CD4-positive, CD25-positive, alpha-beta regulatory T cell (primary cell): ENCODE data around the gene ZNF275. TPM values are rescaled to one million over a fixed set of nuclear protein-coding genes. Genes with fewer than 3 reads are reported as not detected.

Source experiments
- ATAC-seq, 2 donors: fragments of 150-1000 bp; cut with Tn5 transposase; one replicate each; pipeline ENCODE4 v1.10.0; 2021; ENCODE audit warnings: low read depth in 2 of 2, moderate number of reproducible peaks in 2 of 2, moderate library complexity in 1 of 2
- DNase-seq, 3 donors: peaks; one replicate each; pipeline versions ENCODE4 v3.0.0 to v3.0.0-alpha.2; 2012 to 2022; ENCODE audit warnings: mixed read lengths in 1 of 3
- H3K27ac ChIP-seq: one replicate; pipeline ENCODE4 v1.7.0; 2013; ENCODE audit warnings: mild to moderate bottlenecking, low read length; ENCODE audit not compliant: insufficient read depth, poor library complexity, severe bottlenecking
- H3K27me3 ChIP-seq: one replicate; pipeline ENCODE4 v1.7.0; 2013; ENCODE audit warnings: low read length; ENCODE audit not compliant: control insufficient read depth, insufficient read depth
- H3K36me3 ChIP-seq: one replicate; pipeline ENCODE4 v1.7.0; 2013; ENCODE audit warnings: mild to moderate bottlenecking, low read length, moderate library complexity; ENCODE audit not compliant: control insufficient read depth, insufficient read depth
- H3K4me1 ChIP-seq: 2 replicates; pipeline ENCODE4 v1.7.0; 2013; ENCODE audit warnings: mild to moderate bottlenecking, low read length; ENCODE audit not compliant: insufficient read depth, control insufficient read depth, poor library complexity, severe bottlenecking
- H3K4me3 ChIP-seq: one replicate; pipeline ENCODE4 v1.7.0; 2013; ENCODE audit warnings: low read depth, mild to moderate bottlenecking, low read length, moderate library complexity
- H3K9me3 ChIP-seq, 2 experiments: 1 replicate in 1 of 2; 2 replicates in 1 of 2; pipeline ENCODE4 v1.7.0; 2013; ENCODE audit warnings: low read length in 2 of 2, mild to moderate bottlenecking in 1 of 2, moderate library complexity in 1 of 2; ENCODE audit not compliant: control insufficient read depth in 2 of 2
- H3K27ac Mint-ChIP-seq, 3 donors: one replicate each; pipeline ENCODE4 v1.8.0; 2020 to 2022; ENCODE audit warnings: mild to moderate bottlenecking in 3 of 3, mixed read lengths in 3 of 3, moderate library complexity in 2 of 3
- H3K27me3 Mint-ChIP-seq: one replicate; pipeline ENCODE4 v1.8.0; 2022; ENCODE audit warnings: mild to moderate bottlenecking, mixed read lengths
- H3K36me3 Mint-ChIP-seq: one replicate; pipeline ENCODE4 v1.8.0; 2020; ENCODE audit warnings: mixed read lengths
- H3K4me1 Mint-ChIP-seq, 4 donors: one replicate each; pipeline ENCODE4 v1.8.0; 2020 to 2022; ENCODE audit warnings: mixed read lengths in 4 of 4, mild to moderate bottlenecking in 1 of 4
- H3K4me3 Mint-ChIP-seq, 4 donors: one replicate each; pipeline ENCODE4 v1.8.0; 2020 to 2022; ENCODE audit warnings: mild to moderate bottlenecking in 4 of 4, mixed read lengths in 4 of 4, moderate library complexity in 3 of 4
- H3K9me3 Mint-ChIP-seq, 7 donors: one replicate each; pipeline ENCODE4 v1.8.0; 2020 to 2022; ENCODE audit warnings: mixed read lengths in 7 of 7, mild to moderate bottlenecking in 3 of 7, moderate library complexity in 2 of 7
- polyA plus RNA-seq, 4 donors: library from polyadenylated mRNA; unstranded; fragments of 300-500 nt; fragmentation: Illumina TruSeq; gene quantifications; one replicate each; pipeline ENCODE4 v1.2.3, GENCODE V29; 2021
- total RNA-seq: library from RNA; stranded (reverse); gene quantifications from one replicate; pipeline ENCODE4 v1.2.3, GENCODE V29; 2022

ZNF275 gene
- total and polyA plus RNA-seq, 5 donors from 2014 or later = 3.8 to 16.1 (median 8.6) TPM

DNA sequence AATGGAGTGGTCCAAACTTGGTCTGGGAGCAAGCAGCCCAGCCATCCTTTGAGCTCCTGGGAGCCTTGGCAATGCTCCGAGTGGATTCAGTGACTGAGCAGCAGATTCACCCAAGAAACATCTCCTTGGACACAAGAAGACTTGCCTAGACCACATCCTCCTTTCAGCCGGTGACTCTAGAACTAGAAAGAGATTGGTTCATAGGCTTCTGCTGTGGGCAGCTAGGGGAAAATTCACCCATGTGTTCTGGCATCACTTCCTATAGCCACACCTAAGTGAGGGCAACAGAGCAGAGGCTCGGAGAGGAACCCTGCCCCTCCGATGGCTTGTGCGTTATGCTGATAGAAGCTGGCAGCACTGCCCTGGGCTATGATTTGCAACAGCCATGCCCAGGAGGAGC, 16.0 kb downstream of the ZNF275 start:
- H3K4me3 ChIP-seq = no peak overlapping the region
- H3K27ac ChIP-seq = no peak overlapping the region
- H3K4me1 Mint-ChIP-seq = peaks cover 0 to 17% (median 2%) of the 10 kb centered on the region in 4 donors
- no peak overlapping the region for H3K4me3 Mint-ChIP-seq
- H3K36me3 ChIP-seq = peaks cover 37% of the 10 kb centered on the region
- H3K27me3 ChIP-seq = no peaks in the 10 kb centered on the region
- ATAC-seq (no peak), DNase-seq (no peak)
- H3K9me3 ChIP-seq = no peaks in the 10 kb centered on the region
- H3K27ac Mint-ChIP-seq = peak overlapping the region in 1 of 3 donors; percentile 43
- H3K9me3 Mint-ChIP-seq = no peaks in the 10 kb centered on the region
- no peaks in the 10 kb centered on the region for H3K4me1 ChIP-seq
- H3K36me3 Mint-ChIP-seq = peaks cover 18% of the 10 kb centered on the region
- no peaks in the 10 kb centered on the region for H3K27me3 Mint-ChIP-seq

DNA sequence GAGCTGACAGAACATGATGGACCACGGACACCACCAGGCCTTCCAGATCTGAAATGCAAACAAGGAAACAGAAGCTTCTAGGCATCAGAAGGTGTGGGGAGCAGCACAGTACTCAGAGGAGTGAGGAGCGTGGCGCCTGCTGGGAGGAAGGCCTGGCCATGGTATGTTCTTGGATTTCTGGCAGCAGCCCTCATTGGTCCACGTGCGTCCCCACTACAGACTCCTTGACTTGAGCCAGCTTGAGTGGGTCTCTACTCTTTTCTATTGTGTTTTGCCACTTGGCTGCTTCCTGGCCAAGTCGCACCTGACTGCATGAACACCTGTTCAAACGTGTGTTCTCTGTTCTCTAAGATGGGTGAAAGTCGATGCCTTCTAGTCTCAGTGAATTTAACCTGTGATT, 18.0 kb downstream of the ZNF275 start:
- Histone ChIP-seq H3K27me3 (no peaks in the 10 kb centered on the region), H3K36me3 (peaks cover 21% of the 10 kb centered on the region), H3K4me3 (no peak overlapping the region), H3K4me1 (no peaks in the 10 kb centered on the region), H3K27ac (no peak overlapping the region), H3K9me3 (no peaks in the 10 kb centered on the region)
- ATAC-seq (no peak), DNase-seq (no peak)
- no peak overlapping the region for H3K4me3 Mint-ChIP-seq
- H3K27me3 Mint-ChIP-seq = no peaks in the 10 kb centered on the region
- H3K9me3 Mint-ChIP-seq = peaks cover 0 to 1% (median 0%) of the 10 kb centered on the region in 7 donors
- H3K4me1 Mint-ChIP-seq = peaks cover 0 to 11% (median 2%) of the 10 kb centered on the region in 4 donors
- peaks cover 17% of the 10 kb centered on the region for H3K36me3 Mint-ChIP-seq
- H3K27ac Mint-ChIP-seq = peak overlapping the region in 2 of 3 donors; percentile 19 to 91

DNA sequence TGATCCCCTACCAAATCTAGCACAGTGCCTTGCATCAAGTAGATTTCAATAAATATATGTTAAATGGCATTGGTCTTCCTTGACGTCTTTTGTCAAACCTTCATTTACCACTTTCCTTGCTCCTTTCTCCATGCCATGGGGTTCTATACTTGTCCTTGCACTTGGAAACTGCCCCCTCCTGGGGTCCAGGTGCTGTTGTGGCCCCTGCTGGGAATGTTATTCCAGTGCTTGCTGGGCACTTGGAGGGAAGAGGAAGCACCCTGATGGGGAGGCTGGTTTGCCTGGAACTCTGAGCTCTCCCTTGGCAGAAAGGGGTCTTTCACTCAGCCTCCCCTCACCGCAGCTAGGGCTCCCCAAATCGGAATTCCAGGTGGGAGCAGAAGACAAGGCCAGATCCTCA, 18.9 kb downstream of the ZNF275 start:
- Mint-ChIP-seq H3K27ac (no peak overlapping the region), H3K4me3 (no peak overlapping the region), H3K9me3 (peaks cover 0 to 5% (median 0%) of the 10 kb centered on the region in 7 donors), H3K36me3 (peaks cover 15% of the 10 kb centered on the region), H3K27me3 (no peaks in the 10 kb centered on the region), H3K4me1 (peaks cover 0 to 11% (median 2%) of the 10 kb centered on the region in 4 donors)
- no peak for ATAC-seq
- Histone ChIP-seq H3K4me3 (no peak overlapping the region), H3K27ac (no peak overlapping the region), H3K9me3 (no peaks in the 10 kb centered on the region), H3K4me1 (no peaks in the 10 kb centered on the region), H3K27me3 (no peaks in the 10 kb centered on the region), H3K36me3 (peaks cover 18% of the 10 kb centered on the region)
- no peak for DNase-seq

DNA sequence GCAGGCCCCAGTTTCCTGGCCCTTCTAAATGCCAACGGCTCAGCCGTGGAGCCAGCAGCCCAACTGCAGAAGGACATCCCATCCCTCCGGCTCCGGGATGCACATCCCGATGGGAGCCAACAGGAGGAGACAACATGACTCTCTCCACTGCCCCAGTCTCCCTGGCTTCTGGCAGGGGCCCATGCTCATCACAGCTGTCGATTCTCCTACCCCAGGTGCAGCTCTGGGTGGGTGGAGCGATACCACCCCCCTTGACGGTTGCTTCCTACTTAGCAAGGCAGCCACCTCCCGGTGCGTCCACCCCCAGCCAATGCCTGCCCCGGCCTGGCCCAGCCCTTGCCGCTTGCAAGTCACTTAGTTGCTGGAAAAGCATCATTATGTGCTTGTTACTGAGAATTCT, 19.5 kb downstream of the ZNF275 start:
- Mint-ChIP-seq H3K9me3 (peaks cover 0 to 8% (median 0%) of the 10 kb centered on the region in 7 donors), H3K4me1 (peaks cover 0 to 11% (median 2%) of the 10 kb centered on the region in 4 donors), H3K36me3 (peaks cover 12% of the 10 kb centered on the region), H3K27ac (no peak overlapping the region), H3K4me3 (no peak overlapping the region), H3K27me3 (no peaks in the 10 kb centered on the region)
- Histone ChIP-seq H3K27me3 (no peaks in the 10 kb centered on the region), H3K36me3 (peaks cover 14% of the 10 kb centered on the region), H3K4me3 (no peak overlapping the region), H3K4me1 (no peaks in the 10 kb centered on the region), H3K9me3 (no peaks in the 10 kb centered on the region), H3K27ac (no peak overlapping the region)
- DNase-seq (no peak), ATAC-seq (no peak)

DNA sequence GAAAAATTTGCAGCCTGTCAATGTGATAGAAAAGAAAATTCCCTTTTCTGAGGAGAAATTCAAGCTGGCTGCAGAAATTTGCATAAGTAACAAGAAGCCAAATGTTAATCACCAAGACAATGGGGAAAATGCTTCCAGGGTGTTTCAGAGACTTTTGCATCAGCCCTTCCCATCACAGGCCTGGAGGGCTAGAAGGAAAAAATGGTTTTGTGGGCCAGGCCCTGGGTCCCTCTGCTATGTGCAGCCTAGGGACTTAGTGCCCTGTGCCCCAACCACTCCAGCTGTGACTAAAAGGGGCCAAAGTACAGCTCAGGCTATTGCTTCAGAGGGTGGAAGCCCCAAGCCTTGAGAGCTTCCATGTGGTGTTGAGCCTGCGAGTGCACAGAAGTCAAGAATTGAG, 23.9 kb downstream of the ZNF275 start:
- H3K4me3 Mint-ChIP-seq = no peak overlapping the region
- H3K27me3 Mint-ChIP-seq = no peaks in the 10 kb centered on the region
- H3K4me3 ChIP-seq = no peak overlapping the region
- no peaks in the 10 kb centered on the region for H3K36me3 ChIP-seq
- no peaks in the 10 kb centered on the region for H3K4me1 ChIP-seq
- H3K27ac Mint-ChIP-seq = no peak overlapping the region
- no peak overlapping the region for H3K27ac ChIP-seq
- H3K4me1 Mint-ChIP-seq = peaks cover 0 to 2% (median 0%) of the 10 kb centered on the region in 4 donors
- H3K27me3 ChIP-seq = no peaks in the 10 kb centered on the region
- ATAC-seq (no peak), DNase-seq (no peak)
- peaks cover 0 to 20% (median 3%) of the 10 kb centered on the region in 7 donors for H3K9me3 Mint-ChIP-seq
- no peaks in the 10 kb centered on the region for H3K36me3 Mint-ChIP-seq
- no peaks in the 10 kb centered on the region for H3K9me3 ChIP-seq

DNA sequence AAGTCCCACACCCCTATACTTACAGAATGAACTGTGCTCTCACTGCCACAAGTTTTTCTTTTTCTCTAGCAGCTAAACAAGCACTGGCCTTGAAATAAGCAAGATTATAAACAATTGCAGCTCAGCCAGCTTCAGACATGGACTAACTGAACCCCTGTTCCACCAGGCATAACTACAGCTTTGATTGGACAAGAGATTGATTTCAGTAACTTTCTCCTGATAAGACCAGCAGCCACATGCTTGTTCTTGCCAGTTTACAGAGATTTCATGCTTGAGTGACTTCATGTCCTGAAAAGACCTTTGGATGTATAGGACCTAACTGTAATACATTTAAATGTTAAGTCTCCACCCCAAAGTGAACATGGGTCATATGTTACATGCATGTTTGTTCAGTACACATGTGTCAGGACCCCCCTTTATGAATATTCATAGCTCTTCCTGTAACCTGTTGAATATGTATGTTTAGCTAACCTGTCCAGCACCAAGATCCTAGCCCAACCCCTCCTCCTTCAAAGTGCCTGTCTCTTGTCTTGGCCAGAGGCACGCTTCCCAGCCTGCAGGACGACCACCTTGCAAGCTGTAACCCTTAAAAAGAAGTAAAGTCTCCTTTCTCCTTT, 27.9 kb downstream of the ZNF275 start:
- ATAC-seq = no peak
- Histone ChIP-seq H3K27me3 (no peaks in the 10 kb centered on the region), H3K9me3 (no peaks in the 10 kb centered on the region), H3K36me3 (no peaks in the 10 kb centered on the region), H3K4me1 (no peaks in the 10 kb centered on the region), H3K27ac (no peak overlapping the region), H3K4me3 (no peak overlapping the region)
- H3K27me3 Mint-ChIP-seq = no peaks in the 10 kb centered on the region
- H3K36me3 Mint-ChIP-seq = no peaks in the 10 kb centered on the region
- H3K4me1 Mint-ChIP-seq = no peaks in the 10 kb centered on the region
- no peak overlapping the region for H3K4me3 Mint-ChIP-seq
- H3K9me3 Mint-ChIP-seq = peaks cover 0 to 20% (median 3%) of the 10 kb centered on the region in 7 donors
- no peak for DNase-seq
- H3K27ac Mint-ChIP-seq = no peak overlapping the region

DNA sequence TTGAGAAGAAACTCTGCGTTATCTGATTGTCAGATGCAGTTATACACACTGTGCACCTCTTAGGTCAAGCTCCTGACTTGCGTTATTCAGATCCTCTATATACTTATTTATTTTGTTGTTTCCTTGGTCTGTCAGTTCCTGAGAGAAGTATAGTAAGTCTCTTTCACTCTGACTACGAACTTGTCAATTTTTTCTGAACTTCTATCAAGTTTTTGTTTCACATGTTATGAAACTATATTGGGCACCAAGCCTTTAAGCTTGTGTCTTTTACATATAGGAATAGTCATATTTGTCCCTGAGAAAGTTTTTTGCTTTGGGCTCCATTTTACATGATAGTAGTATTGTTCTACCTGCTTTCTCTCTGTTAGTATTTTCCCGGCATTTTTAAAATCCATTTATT, 31.7 kb downstream of the ZNF275 start:
- H3K4me1 Mint-ChIP-seq = peaks cover 0 to 1% (median 0%) of the 10 kb centered on the region in 4 donors
- no peaks in the 10 kb centered on the region for H3K36me3 ChIP-seq
- no peak overlapping the region for H3K27ac ChIP-seq
- H3K27me3 Mint-ChIP-seq = no peaks in the 10 kb centered on the region
- H3K9me3 Mint-ChIP-seq = peaks cover 0 to 3% (median 0%) of the 10 kb centered on the region in 7 donors
- no peaks in the 10 kb centered on the region for H3K9me3 ChIP-seq
- no peaks in the 10 kb centered on the region for H3K36me3 Mint-ChIP-seq
- ATAC-seq = no peak
- no peaks in the 10 kb centered on the region for H3K27me3 ChIP-seq
- no peaks in the 10 kb centered on the region for H3K4me1 ChIP-seq
- no peak overlapping the region for H3K4me3 Mint-ChIP-seq
- DNase-seq = no peak
- no peak overlapping the region for H3K4me3 ChIP-seq
- no peak overlapping the region for H3K27ac Mint-ChIP-seq

DNA sequence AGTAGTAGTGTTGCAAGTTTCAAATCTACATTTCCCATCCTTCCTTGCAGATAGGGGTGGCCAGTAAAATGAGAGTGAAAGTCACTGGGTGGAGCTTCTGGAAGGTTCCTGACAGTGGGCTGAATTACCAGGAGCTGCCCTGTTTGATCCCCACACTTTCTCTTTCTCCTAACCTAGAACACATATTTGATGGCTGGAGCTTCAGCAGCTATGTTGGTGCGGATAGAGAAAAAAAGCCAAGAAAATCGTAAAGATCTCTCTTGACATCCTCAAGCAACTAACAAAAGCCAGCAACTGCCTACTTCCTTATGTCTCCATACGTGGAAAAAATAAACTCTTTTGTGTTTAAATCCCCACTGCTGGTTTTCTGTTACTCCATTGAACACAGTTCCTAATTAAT, 32.2 kb downstream of the ZNF275 start:
- DNase-seq (no peak), ATAC-seq (no peak)
- H3K36me3 ChIP-seq = no peaks in the 10 kb centered on the region
- Mint-ChIP-seq H3K27me3 (no peaks in the 10 kb centered on the region), H3K4me1 (peaks cover 0 to 2% (median 0%) of the 10 kb centered on the region in 4 donors), H3K4me3 (no peak overlapping the region), H3K36me3 (no peaks in the 10 kb centered on the region), H3K27ac (no peak overlapping the region), H3K9me3 (peaks cover 0 to 3% (median 0%) of the 10 kb centered on the region in 7 donors)
- H3K27ac ChIP-seq = no peak overlapping the region
- H3K4me1 ChIP-seq = no peaks in the 10 kb centered on the region
- no peak overlapping the region for H3K4me3 ChIP-seq
- no peaks in the 10 kb centered on the region for H3K9me3 ChIP-seq
- no peaks in the 10 kb centered on the region for H3K27me3 ChIP-seq
